Endothelial cell of umbilical vein (primary cell): ENCODE measurements around the gene PEX19. TPM values are rescaled to one million over a fixed set of nuclear protein-coding genes. Genes with fewer than 3 reads are reported as not detected.

Experiments
- BruUV-seq: library from RNA; stranded (reverse); fragments of 400-500 nt; replicated peaks from 2 replicates; lab custom pipeline; 2021; lab: Mats Ljungman, UMichigan
- CTCF ChIA-PET: fragments of 300-600, 350-600 bp; sonication (Branson Sonifier 250); formaldehyde crosslinking; loops from one replicate; lab custom pipeline; 2021; ENCODE audit warnings: antibody characterized with exemption, inconsistent platforms; lab: Charles Lee
- POLR2A ChIA-PET: fragments of 300-600, 350-600 bp; sonication (Branson Sonifier 250); formaldehyde crosslinking; loops from one replicate; lab custom pipeline; 2021; ENCODE audit warnings: antibody characterized with exemption, inconsistent platforms; lab: Charles Lee
- DNase-seq: peaks from one replicate; pipeline ENCODE4 v3.0.0-alpha.2; 2011; ENCODE audit warnings: low read depth, low spot score
- FAIRE-seq: peaks from 2 replicates; lab custom pipeline; 2011; peaks lifted over from hg19 to GRCh38; lab: Jason Lieb, UNC
- H2AFZ ChIP-seq: 2 replicates; pipeline ENCODE4 v1.6.0; 2012; ENCODE audit warnings: low read depth, low read length, control low read depth, inconsistent platforms
- H3K27ac ChIP-seq: 2 replicates; pipeline ENCODE4 v1.5.1; 2011; ENCODE audit warnings: low read depth, mild to moderate bottlenecking, control low read depth, low read length, moderate library complexity; ENCODE audit not compliant: insufficient read depth
- H3K27me3 ChIP-seq, 2 experiments: 2 replicates each; pipeline versions ENCODE4 v1.6.0 to v1.6.1; 2011; ENCODE audit warnings: low read length in 2 of 2, mixed read lengths in 1 of 2; ENCODE audit not compliant: control insufficient read depth in 2 of 2, insufficient read depth in 2 of 2
- H3K36me3 ChIP-seq, 2 experiments: 2 replicates in 1 of 2; 3 replicates in 1 of 2; pipeline ENCODE4 v1.5.1; 2011; ENCODE audit warnings: low read length in 2 of 2, mild to moderate bottlenecking in 1 of 2, moderate library complexity in 1 of 2; ENCODE audit not compliant: control insufficient read depth in 2 of 2, insufficient read depth in 2 of 2; ENCODE audit errors: extremely low read depth in 1 of 2
- H3K4me1 ChIP-seq: 3 replicates; pipeline ENCODE4 v1.5.1; 2011; ENCODE audit warnings: mild to moderate bottlenecking, low read length; ENCODE audit not compliant: control insufficient read depth, insufficient read depth; ENCODE audit errors: extremely low read depth
- H3K4me2 ChIP-seq: 2 replicates; pipeline ENCODE4 v1.6.1; 2011; ENCODE audit warnings: low read length, control low read depth, mixed read lengths; ENCODE audit not compliant: insufficient read depth
- H3K4me3 ChIP-seq, 3 experiments: fragments of 200-600 bp in 1 of 3; sonication (generic), shearing (Covaris generic) in 1 of 3; replicated peaks in 1 of 3; 2 replicates each; pipeline ENCODE4 v1.5.1; 2011 to 2016; ENCODE audit warnings: control low read depth in 3 of 3, low read length in 3 of 3, mild to moderate bottlenecking in 2 of 3, inconsistent platforms in 1 of 3, low read depth in 1 of 3, moderate library complexity in 1 of 3; ENCODE audit not compliant: insufficient read depth in 1 of 3
- H3K79me2 ChIP-seq: 2 replicates; pipeline ENCODE4 v1.6.0; 2012; ENCODE audit warnings: low read length, inconsistent platforms; ENCODE audit not compliant: control insufficient read depth, insufficient read depth
- H3K9ac ChIP-seq: replicated peaks from 2 replicates; pipeline ENCODE3; 2011; ENCODE audit warnings: low read length, control low read depth; ENCODE audit not compliant: insufficient read depth; ENCODE audit errors: extremely low read depth
- H3K9me1 ChIP-seq: replicated peaks from 3 replicates; pipeline ENCODE4 v1.6.0; 2011; ENCODE audit warnings: mild to moderate bottlenecking, low read length; ENCODE audit not compliant: control insufficient read depth, insufficient read depth; ENCODE audit errors: extremely low read depth
- H3K9me3 ChIP-seq: replicated peaks from 2 replicates; pipeline ENCODE4 v1.5.1; 2012; ENCODE audit warnings: low read length, inconsistent platforms; ENCODE audit not compliant: control insufficient read depth, insufficient read depth
- H4K20me1 ChIP-seq: replicated peaks from 2 replicates; pipeline ENCODE3; 2011; ENCODE audit warnings: mild to moderate bottlenecking, low read length; ENCODE audit not compliant: control insufficient read depth, insufficient read depth; ENCODE audit errors: extremely low read depth
- CTCF ChIP-seq, 2 donors: IDR thresholded peaks; 1 replicate in 1 of 2; 2 replicates in 1 of 2; pipeline ENCODE4 v1.5.1; 2011; ENCODE audit warnings: low read length in 2 of 2, mild to moderate bottlenecking in 2 of 2, moderate library complexity in 2 of 2, control low read depth in 1 of 2, inconsistent platforms in 1 of 2, low read depth in 1 of 2; ENCODE audit not compliant: insufficient read depth in 1 of 2; ENCODE audit errors: extremely low read depth in 1 of 2
- EZH2 ChIP-seq: IDR thresholded peaks from 2 replicates; pipeline ENCODE4 v1.6.1; 2012; ENCODE audit warnings: borderline replicate concordance, low read depth, mild to moderate bottlenecking, moderate library complexity, low read length, inconsistent platforms; ENCODE audit not compliant: severe bottlenecking
- FOS ChIP-seq: IDR thresholded peaks from 2 replicates; pipeline ENCODE4 v1.6.1; 2011; ENCODE audit warnings: mild to moderate bottlenecking, low read length, moderate library complexity, borderline replicate concordance; ENCODE audit not compliant: insufficient read depth
- GATA2 ChIP-seq: IDR thresholded peaks from 2 replicates; pipeline ENCODE4 v1.7.0; 2011; ENCODE audit warnings: low read depth, mild to moderate bottlenecking, moderate library complexity, mixed read lengths, low read length; ENCODE audit not compliant: insufficient read length, insufficient read depth
- JUN ChIP-seq: IDR thresholded peaks from 2 replicates; pipeline ENCODE4 v1.6.1; 2011; ENCODE audit warnings: borderline replicate concordance, low read depth; ENCODE audit not compliant: insufficient read length, insufficient read depth
- MYC ChIP-seq: IDR thresholded peaks from one replicate; pipeline ENCODE4 v1.6.1; 2011; ENCODE audit warnings: mild to moderate bottlenecking, low read depth, low read length
- POLR2A ChIP-seq: IDR thresholded peaks from 2 replicates; pipeline ENCODE4 v1.6.1; 2012; ENCODE audit warnings: low read depth, mild to moderate bottlenecking, control low read depth, low read length
- POLR2AphosphoS5 ChIP-seq: IDR thresholded peaks from 2 replicates; pipeline ENCODE4 v1.6.1; 2012; ENCODE audit warnings: low read depth, mild to moderate bottlenecking, control low read depth, low read length, moderate library complexity; ENCODE audit not compliant: insufficient read depth
- dilution Hi-C: fragments of 300-500 bp; cut with MboI; formaldehyde crosslinking; loops from one replicate; pipeline ENCODE4 v1.15.0; 2019; ENCODE audit warnings: low sequenced_read_pairs; ENCODE audit not compliant: extremely low pct_ligation_motif_present
- intact Hi-C: fragments of 100-400 bp; cut with micrococcal nuclease; formaldehyde crosslinking; loops from one replicate; pipeline ENCODE4 v1.10.0; 2022
- polyA plus RNA-seq, 4 experiments: library from polyadenylated mRNA; depleted of rRNA in 3 of 4; stranded (reverse) in 3 of 4; unstranded in 1 of 4; fragments of >200 nt; gene quantifications; 2 replicates each; pipeline versions ENCODE4 v1.2.1 to v1.2.3, GENCODE V29; 2011 to 2012; ENCODE audit warnings: missing spikeins in 1 of 4
- total RNA-seq: library from RNA; stranded (reverse); gene quantifications from 2 replicates; pipeline ENCODE4 v1.2.3, GENCODE V29; 2021
- TF ChIP-seq, protein P1 (sequence below): IDR thresholded peaks from 2 replicates; pipeline ENCODE4 v1.6.1; 2011; ENCODE audit not compliant: insufficient read depth, insufficient read length

The PEX19 gene
- total and polyA plus RNA-seq, 2 donors (not counting 3 experiments of a cell fraction or from before 2014, with no cell fraction given) = 24.4 to 38.4 TPM

GRCh38 chr1:160277987-160278386 lies 6.9 kb downstream of the PEX19 start:
- FAIRE-seq (no peak), DNase-seq (no peak)
- no peak for TF ChIP-seq CTCF (IDR thresholded peaks at IDR 0.05; ENCODE audit: extremely low read depth in 1 of 2, insufficient read depth in 1 of 2, low read depth in 1 of 2, low read length in 2 of 2)
- no peak for TF ChIP-seq GATA2
- no peak for TF ChIP-seq EZH2
- TF ChIP-seq POLR2AphosphoS5 = no peak
- TF ChIP-seq, protein P1, sequence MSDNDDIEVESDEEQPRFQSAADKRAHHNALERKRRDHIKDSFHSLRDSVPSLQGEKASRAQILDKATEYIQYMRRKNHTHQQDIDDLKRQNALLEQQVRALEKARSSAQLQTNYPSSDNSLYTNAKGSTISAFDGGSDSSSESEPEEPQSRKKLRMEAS = no peak
- no peak for TF ChIP-seq MYC
- TF ChIP-seq POLR2A = no peak
- TF ChIP-seq FOS = no peak
- no peak for TF ChIP-seq JUN
- no TSS peak for BruUV-seq
- no peak overlapping the region for H2AFZ ChIP-seq
- no peaks in the 10 kb centered on the region for H3K4me1 ChIP-seq
- H3K27ac ChIP-seq = no peak overlapping the region
- ChIA-PET POLR2A (no interaction called here), CTCF (interaction anchor here (1.0 to 3.2 kb wide), 4 partner anchors 12 to 85 kb away, joined by 3 to 11 read pairs (median 6); no protein-coding TSS in a partner anchor)
- H3K9ac ChIP-seq = no peak overlapping the region
- no peak overlapping the region for H3K4me3 ChIP-seq
- no peaks in the 10 kb centered on the region for H4K20me1 ChIP-seq
- dilution Hi-C loops (no loop called here), intact Hi-C loops (no loop called here)
- H3K9me1 ChIP-seq = no peaks in the 10 kb centered on the region
- H3K27me3 ChIP-seq = no peaks in the 10 kb centered on the region
- H3K4me2 ChIP-seq = no peak overlapping the region
- H3K79me2 ChIP-seq = peaks cover under 1% of the 10 kb centered on the region
- no peaks in the 10 kb centered on the region for H3K9me3 ChIP-seq
- H3K36me3 ChIP-seq = peaks cover 34% of the 10 kb centered on the region in 2 experiments
